ENCODE measurements around the gene MCAM.
A peak's percentile ranks its signal among the peaks of the same experiment; 100 is the strongest.

The MCAM gene

DNA sequence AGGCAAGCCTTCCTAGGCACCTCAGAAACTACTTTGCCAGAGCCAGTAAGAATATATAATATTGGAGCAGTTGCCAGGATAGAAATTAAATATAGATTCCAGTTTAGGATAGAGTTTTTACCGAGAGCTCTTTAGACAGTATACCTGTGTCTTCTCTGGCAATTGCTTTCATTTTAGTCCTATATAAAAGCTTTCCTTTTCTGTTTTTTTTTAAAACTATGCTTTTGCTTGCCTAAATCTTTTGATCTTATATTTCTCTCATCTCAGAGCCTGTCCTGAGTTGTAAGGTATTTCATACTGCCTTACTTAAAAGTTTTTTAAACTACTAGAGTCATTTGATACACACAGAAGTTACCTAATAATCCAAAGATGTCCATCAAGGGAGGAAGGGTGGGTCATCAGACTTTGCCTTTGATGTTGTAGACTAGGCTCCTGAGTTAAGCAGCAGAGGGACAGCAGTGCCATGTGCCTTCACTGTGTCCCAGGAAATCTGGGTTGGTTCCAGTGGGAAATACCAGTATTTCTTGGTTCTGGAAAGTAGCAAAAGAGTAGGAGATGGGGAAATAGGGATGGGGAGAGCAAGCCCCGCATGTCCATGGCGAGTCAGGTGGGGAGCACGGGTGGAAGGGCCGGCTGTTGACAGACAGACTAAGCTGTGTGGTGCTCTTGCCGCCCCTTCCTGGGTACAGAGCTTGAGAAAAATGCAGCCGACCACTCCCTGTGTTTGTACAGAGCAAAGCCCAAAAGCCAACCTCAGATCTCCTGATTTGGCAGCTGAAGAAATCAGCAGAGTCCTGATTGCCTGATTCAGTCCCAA lies 11.2 kb downstream of the MCAM start:
- TF ChIP-seq, protein P1, sequence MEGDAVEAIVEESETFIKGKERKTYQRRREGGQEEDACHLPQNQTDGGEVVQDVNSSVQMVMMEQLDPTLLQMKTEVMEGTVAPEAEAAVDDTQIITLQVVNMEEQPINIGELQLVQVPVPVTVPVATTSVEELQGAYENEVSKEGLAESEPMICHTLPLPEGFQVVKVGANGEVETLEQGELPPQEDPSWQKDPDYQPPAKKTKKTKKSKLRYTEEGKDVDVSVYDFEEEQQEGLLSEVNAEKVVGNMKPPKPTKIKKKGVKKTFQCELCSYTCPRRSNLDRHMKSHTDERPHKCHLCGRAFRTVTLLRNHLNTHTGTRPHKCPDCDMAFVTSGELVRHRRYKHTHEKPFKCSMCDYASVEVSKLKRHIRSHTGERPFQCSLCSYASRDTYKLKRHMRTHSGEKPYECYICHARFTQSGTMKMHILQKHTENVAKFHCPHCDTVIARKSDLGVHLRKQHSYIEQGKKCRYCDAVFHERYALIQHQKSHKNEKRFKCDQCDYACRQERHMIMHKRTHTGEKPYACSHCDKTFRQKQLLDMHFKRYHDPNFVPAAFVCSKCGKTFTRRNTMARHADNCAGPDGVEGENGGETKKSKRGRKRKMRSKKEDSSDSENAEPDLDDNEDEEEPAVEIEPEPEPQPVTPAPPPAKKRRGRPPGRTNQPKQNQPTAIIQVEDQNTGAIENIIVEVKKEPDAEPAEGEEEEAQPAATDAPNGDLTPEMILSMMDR (conservative IDR thresholded peaks at IDR 0.05; ENCODE audit: low read length): no peak
- H3K4me3 ChIP-seq (ENCODE audit: low read length): no peak overlapping the region
- DNase-seq (ENCODE audit: low read depth): no peak

DNA sequence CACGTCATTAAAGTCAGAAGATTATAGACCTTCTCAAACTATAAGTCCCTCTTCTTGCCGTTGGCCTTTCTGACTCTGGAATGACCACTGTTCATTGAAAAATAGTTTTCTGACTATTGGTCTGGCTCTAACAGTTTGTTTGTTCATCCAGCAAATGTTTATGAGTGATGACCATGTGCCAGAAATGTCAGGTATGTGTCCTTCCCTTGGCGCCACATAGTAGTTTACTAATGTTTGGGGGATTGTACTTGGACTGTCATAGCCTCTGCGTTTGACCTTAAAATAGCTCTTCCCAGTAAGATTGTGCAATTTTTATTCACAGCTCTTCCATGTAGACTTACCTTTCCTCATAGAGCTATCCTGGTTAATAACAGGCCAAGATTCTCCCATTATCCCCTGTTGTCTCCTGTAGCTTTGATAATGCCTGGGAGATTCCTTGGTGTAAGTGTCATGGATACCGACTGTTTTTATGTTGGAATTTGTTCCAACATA lies 13.7 kb downstream of the MCAM start:
- TF ChIP-seq, protein P1 (conservative IDR thresholded peaks at IDR 0.05; ENCODE audit: low read length): no peak
- DNase-seq (ENCODE audit: low read depth): no peak

DNA sequence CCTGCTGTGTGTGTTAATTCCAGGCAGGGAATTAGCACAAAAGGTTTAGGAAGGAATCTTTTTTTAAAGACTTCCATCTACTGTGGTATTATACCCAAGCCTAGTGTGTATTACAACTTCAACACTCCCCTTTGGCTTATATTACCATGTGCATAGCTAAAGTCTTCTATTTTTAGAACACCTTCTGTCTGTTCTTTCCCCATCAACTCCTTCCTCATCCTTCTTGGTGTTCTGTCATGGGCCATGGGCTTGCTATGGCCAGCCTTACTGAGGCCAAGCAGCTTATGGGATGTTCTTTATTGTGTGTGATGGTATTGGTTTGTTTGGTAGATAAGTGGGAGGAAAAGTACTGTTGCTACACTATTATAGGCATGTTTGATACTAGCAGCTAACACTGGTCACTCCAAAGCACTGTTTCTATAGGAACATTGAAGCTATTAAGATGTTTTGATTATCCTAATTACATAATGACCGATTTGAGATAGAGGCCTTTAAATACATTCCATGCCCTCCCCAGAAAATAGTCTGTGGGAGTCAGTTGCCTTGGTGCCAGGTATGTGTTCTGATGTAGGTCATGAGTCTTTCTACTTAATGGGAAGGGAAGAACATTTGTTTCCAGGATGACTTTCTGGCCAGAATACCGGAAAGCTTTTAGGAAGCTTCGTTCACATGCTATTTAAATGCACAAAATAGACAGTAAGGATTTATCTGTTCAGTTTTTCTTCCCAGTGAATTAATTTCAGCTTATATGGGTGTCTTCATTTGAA lies 16.5 kb downstream of the MCAM start:
- H3K4me3 ChIP-seq (ENCODE audit: low read length): no peak overlapping the region
- no peak for DNase-seq (ENCODE audit: low read depth)
- TF ChIP-seq, protein P1 (conservative IDR thresholded peaks at IDR 0.05; ENCODE audit: low read length): no peak

More for the DNA sequence above, 13.7 kb downstream of the MCAM start:
- H3K4me3 ChIP-seq (ENCODE audit: low read length): no peak overlapping the region

DNA sequence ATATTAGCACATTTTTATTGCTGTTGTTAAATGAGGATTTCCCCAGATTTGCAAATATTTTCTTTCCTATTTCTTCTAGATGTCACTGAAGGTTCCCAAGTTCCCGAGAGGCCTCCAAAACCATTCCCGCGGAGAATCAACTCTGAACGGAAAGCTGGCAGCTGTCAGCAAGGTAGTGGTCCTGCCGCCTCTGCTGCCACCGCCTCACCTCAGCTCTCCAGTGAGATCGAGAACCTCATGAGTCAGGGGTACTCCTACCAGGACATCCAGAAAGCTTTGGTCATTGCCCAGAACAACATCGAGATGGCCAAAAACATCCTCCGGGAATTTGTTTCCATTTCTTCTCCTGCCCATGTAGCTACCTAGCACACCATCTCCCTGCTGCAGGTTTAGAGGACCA lies 17.5 kb downstream of the MCAM start:
- H3K4me3 ChIP-seq (ENCODE audit: low read length): no peak overlapping the region
- DNase-seq (ENCODE audit: low read depth): no peak
- TF ChIP-seq, protein P1 (conservative IDR thresholded peaks at IDR 0.05; ENCODE audit: low read length): no peak

DNA sequence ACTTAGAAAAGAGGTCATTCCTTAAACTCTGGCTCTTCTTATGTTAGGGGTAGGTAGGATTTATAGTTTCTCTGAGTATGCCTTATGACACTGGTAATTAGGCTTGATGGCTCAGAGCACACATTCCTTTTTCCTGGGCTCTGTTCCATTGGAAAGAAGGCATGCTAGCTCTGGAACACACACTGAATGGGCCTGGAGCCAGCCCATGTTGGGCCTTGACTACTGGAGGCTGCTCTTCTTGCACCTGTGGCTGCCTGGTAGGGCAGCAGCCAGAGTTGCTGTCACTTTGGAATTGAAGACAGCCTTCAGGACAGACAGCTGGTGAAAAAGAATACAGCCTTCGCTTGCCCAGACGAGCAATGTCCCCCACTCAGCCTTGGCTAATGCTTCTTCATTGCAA lies 18.2 kb downstream of the MCAM start:
- no peak overlapping the region for H3K4me3 ChIP-seq (ENCODE audit: low read length)
- peak; percentile 37 for DNase-seq (ENCODE audit: low read depth)
- TF ChIP-seq, protein P1 (conservative IDR thresholded peaks at IDR 0.05; ENCODE audit: low read length): no peak

DNA sequence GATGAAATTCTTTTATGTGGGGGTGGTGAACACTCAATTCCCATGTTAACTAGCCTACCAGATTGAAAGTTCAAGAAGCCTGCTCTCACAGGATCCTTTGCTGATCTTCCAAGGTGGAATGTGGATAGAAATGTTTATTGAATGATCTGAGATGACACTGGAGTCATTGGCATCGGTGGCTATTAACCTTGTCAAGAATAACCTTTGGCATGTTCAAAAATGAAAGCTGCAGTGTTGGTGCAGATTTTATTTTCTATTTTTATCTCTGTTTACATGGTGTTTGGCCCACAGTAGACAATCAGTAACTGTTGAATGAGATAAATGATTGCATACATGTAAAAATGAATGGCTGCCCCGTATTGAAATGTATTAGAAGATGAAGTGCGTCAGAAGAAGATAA lies 19.0 kb downstream of the MCAM start:
- TF ChIP-seq, protein P1 (conservative IDR thresholded peaks at IDR 0.05; ENCODE audit: low read length): no peak
- no peak for DNase-seq (ENCODE audit: low read depth)
- H3K4me3 ChIP-seq (ENCODE audit: low read length): no peak overlapping the region
